HT1080 (cell line): Measurements from ENCODE around the gene GGA3. TPM values are rescaled to one million over a fixed set of nuclear protein-coding genes. Genes with fewer than 3 reads are reported as not detected.
"Not testable (repeated sequence)": the region's sequence is repeated elsewhere in the genome, so short reads cannot be mapped to it uniquely, and the experiment has no call there.

Source experiments
- DNase-seq: peaks from one replicate; pipeline ENCODE4 v3.0.0-alpha.2; 2015; ENCODE audit warnings: low read depth
- polyA plus RNA-seq, 2 experiments: library from polyadenylated mRNA; depleted of rRNA; stranded (reverse); fragments of >200 nt; gene quantifications; 2 replicates each; pipeline ENCODE4 v1.2.3, GENCODE V29; 2015
- total RNA-seq: library from RNA; depleted of rRNA; stranded (reverse); fragments of >200 nt; shearing (Covaris generic); gene quantifications from 2 replicates; pipeline ENCODE4 v1.2.3, GENCODE V29; 2014; rRNA removed

GGA3 gene, protein sequence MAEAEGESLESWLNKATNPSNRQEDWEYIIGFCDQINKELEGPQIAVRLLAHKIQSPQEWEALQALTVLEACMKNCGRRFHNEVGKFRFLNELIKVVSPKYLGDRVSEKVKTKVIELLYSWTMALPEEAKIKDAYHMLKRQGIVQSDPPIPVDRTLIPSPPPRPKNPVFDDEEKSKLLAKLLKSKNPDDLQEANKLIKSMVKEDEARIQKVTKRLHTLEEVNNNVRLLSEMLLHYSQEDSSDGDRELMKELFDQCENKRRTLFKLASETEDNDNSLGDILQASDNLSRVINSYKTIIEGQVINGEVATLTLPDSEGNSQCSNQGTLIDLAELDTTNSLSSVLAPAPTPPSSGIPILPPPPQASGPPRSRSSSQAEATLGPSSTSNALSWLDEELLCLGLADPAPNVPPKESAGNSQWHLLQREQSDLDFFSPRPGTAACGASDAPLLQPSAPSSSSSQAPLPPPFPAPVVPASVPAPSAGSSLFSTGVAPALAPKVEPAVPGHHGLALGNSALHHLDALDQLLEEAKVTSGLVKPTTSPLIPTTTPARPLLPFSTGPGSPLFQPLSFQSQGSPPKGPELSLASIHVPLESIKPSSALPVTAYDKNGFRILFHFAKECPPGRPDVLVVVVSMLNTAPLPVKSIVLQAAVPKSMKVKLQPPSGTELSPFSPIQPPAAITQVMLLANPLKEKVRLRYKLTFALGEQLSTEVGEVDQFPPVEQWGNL
- 14.9 and 15.4 TPM in 2 replicates for total RNA-seq
- polyA plus RNA-seq (2015; cell fraction: cytosol; rRNA removed): 17.3 and 19.1 TPM in 2 replicates
- 77.3 and 77.7 TPM in 2 replicates for polyA plus RNA-seq (2015; cell fraction: nucleus; rRNA removed)

DNA sequence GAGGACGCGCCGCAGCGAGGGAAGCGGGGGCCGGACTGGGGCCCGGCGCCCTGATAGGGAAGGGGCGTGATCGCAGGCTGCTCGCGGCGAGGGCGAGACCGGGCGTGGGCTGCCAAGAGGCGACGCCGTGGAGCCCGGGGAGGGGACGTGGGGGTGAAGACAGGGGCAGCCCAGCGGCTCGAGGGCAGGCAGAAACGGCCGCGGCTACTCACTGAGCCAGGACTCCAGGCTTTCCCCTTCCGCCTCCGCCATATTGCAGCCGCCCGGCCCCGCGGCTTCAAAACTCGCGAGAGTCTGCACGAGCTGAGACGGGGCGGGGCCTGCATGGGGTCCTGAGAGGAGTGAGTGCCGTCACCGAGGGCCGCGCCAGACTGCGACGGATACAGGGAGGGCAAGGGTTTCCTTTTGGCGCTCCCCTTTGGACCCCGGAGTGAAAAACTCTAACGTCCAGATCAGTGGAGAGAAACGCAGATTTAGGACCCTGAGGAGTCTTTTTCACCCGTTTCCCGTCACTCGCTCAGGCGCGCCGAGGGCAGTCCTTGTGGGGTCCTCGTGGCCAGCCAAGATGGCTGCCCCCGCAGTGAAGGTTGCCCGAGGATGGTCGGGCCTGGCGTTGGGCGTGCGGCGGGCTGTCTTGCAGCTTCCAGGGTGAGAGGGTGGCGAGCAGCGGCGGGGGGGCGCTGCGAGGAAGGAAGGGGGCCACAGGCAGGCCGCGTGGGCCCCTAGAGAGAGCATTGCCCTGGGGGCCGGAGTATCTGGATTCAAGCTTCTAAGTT lies at the start of gene GGA3, which contains the start of gene MRPS7:
TSS of gene GGA3 (minus strand) at position 271 of the 776 bp plus-strand sequence. CDS start at position 252, 19 bp downstream.
TSS of gene MRPS7 (plus strand) at position 544 of the 776 bp plus-strand sequence. CDS start at position 566, 22 bp downstream.
- peak; percentile 87 for DNase-seq

DNA sequence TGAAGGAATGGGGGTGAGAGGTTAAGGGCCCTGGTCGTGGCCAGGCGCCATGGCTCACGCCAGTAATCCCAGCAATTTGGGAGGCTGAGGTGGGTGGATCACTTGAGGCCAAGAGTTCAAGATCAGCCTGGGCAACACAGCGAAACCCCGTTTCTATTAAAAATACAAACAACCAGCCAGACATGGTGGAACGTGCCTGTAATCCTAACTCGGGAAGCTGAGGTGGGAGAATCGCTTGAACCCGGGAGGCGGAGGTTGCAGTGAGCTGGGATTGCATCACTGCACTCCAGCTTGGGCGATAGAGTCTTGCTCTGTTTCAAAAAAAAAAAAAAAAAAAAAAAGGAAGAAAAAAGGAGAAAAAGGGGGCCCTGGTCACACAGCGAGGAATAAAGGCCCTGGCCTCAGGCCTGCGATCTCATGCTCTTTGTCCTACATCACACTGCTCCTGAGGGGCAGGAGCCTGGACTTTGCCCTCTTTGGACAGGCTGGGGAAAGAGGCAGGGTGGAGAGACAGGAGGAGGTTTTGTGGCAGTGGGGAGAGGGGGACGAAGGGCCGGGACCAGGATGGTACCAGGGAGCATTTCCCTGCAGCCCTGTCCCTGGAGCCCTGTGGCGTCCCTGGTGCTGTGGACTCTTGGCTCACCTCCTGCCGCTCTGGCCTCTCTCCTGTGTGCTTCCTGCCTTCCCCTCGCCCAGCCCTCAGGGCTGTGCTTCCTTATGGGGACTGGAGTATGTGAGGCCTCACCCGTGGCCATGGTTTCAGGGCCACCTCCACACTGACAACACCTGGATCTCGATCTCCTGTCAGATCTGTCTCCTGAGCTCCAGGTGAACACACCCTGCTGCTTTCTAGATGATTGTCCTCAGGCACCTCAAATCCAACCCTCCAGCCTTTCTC lies 47.6 kb upstream of the GGA3 start:
- DNase-seq: no peak

DNA sequence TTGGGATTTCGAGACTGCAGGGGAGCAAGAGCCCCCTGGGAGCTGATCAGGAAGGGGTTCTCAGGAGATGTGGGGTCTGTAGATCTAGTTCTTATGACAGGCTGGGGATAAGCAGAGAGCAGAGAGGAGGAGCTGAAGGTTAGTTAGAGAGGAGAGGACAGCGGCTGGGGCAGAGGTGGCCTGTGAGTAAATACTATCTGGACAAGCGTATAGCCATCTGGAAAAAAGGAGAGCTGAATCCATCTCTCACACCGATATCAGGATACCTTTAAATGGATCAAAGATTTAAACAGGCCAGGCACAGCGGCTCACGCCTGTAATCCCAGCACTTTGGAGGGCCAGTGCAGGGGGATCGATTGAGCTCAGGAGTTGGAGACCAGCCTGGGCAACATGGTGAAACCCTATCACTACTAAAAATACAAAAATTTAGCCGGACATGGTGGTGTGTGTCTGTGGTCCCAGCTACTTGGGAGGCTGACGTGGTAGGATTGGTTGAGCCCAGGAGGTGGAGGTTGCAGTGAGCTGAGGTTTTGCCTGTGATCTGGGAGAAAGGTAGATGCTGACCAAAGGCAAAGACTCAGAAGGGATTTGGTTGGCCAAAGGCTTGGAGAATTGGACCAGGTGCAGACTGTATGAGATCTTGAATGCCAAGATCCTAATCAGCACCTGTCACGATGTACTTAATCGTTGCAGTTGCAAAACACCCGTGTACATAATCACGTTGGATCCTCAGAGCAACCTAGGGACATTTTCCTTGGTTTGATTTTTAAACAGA lies 46.7 kb upstream of the GGA3 start:
- no peak for DNase-seq

DNA sequence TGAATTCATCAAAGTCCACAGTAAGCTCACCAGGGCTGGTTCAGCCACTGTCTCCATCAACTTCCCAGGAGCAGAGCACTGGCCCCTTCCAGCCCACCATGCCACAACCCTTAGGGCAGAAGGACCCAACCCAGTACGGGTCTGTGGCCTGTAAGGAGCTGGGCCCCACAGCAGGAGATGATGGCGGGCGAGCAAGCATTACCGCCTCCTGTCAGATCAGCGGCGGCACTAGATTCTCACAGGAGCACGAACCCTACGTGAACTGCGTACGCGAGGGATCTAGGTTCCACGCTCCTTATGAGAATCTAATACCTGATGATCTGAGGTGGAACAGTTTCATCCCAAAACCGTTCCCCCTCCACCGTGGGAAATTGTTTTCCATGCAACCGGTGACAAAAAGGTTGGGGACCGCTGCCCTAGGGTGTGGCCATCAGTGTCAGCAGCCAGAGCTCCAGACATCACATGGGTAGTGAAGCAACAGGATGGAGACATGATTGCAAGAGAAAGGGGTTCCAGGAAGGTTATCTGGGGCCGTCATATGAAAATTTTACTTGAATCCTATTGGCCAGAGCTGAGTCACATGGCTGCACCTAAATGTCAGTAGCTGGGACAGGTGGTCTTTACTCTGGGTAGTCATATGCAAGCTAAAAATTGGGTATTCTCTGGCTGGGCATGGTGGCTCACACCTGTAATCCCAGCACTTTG lies 40.2 kb upstream of the GGA3 start:
- no peak for DNase-seq

DNA sequence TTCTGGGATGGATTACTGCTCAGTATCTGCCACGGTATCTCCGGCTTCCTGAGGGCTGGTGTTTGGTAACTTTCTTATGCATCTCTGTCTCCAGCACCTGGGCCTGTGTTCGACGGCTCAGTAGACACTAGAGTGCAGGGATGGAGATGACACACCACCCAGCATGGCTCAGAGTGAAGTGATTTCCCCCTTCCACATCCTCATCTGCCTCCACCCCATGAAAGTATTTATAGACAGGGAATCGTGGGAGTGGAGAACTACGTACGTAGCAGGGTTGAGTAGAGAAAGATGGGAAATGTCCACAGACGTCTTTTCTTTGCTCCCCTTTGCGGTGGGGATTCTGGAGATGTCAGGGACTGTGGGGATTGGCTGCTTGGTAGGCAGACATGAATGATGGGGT lies 39.6 kb upstream of the GGA3 start:
- DNase-seq: no peak

DNA sequence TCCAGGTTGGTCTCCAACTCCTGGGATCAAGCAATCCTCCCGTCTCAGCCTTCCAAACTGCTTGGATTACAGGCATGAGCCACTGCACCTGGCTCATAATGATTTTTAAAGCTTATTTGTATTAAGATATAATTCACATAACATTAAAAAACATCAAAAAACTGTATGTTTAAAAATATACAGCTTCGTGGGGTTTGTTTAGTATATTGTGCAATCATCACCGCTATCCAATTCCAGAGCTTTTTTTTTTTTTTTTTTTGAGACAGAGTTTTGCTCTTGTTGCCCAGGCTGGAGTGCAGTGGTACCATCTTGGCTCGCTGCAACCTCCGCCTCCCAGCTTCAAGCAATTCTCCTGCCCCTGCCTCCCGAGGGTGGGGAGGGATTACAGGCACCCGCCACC lies 38.9 kb upstream of the GGA3 start:
- no peak for DNase-seq

DNA sequence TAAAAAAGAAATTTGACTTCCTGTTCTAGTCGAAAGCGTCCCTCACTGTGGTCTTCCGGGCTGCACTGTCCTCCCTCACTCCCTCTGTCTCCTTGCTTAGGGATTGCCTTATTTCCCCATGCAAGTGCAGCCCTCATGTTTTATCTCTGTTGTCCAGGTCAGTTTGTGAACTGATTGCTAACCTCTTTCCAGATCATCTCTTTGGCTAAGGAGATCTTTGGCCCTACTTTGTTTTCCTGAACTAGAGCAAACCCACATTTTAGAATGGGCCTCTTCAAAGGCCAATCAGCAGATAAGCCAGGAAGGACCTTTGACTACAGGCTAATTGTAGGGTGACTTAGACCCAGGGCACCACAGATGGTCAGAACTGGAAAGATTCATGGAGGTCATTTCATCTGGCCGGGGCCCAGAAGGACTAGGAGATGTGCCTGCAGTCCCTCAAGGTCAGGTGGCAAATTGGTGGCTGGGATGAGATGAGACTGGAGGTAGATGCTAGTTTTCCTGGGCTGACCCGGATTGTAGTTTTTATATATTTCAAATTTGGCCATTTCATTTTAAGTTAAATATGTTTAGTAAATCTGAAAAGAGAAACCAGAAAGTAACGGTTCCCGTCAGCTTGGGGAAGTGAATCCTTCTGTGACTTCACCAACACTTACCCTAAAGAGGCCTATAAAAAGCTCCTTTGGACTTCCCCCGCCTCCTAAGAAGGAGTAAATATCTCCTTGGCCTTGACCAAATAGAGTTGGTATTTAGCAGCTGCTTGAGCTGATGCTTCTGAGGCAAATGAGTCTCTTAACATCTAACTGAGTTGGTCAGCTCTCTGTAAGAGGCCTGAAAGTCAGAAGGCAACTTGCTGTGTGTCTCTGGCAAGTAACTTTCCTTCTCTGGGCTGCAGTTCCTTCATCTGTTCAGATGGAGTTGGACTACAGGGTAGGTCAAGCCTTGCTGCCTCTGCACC lies 34.1 kb upstream of the GGA3 start:
- DNase-seq: no peak

DNA sequence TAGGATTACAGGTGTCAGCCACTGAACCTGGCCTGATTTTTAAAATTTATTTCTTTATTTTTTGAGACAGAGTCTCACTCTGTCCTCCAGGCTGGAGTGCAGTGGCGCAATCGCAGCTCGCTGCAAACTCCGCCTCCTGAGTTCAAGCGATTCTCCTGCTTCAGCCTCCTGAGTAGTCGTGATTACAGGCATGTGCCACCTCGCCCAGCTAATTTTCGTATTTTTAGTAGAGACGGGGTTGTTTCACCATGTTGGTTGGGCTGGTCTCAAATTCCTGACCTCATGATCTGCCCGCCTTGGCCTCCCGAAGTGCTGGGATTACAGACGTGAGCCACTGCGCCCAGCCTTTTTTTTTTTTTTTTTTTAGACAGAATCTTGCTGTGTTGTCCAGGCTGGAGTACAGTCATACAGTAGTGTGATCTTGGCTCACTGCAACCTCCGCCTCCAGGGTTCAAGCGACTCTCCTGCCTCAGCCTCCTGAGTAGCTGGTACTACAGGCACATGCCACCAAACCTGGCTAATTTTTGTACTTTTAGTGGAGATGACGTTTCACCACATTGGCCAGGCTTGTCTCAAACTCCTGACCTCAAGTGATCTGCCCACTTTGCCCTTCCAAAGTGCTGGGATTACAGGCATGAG lies 31.5 kb upstream of the GGA3 start:
- not testable (repeated sequence) for DNase-seq

DNA sequence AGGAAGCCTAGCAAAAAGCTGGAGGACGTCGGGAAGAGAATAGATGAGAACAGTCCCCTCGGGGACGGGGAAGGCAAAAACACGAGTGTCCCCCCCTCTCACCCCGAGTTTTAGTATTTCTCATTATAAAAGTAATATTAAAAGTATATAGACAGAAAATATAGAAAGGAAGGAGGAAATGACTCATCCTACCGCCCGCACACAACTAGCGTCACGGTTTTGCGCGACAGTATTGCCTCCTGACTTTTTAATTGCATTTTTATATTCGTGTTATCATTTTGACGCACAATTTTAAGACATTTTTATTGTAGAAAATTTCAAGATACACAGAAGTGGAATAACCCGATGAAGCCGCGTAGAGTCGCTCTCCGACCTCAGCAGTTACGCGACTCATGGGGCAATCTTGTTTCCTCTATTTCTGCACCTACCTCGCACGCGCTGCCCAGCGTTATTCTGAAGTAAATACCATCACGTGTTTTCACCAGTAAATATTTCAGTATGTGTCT lies 28.5 kb upstream of the GGA3 start:
- no peak for DNase-seq

DNA sequence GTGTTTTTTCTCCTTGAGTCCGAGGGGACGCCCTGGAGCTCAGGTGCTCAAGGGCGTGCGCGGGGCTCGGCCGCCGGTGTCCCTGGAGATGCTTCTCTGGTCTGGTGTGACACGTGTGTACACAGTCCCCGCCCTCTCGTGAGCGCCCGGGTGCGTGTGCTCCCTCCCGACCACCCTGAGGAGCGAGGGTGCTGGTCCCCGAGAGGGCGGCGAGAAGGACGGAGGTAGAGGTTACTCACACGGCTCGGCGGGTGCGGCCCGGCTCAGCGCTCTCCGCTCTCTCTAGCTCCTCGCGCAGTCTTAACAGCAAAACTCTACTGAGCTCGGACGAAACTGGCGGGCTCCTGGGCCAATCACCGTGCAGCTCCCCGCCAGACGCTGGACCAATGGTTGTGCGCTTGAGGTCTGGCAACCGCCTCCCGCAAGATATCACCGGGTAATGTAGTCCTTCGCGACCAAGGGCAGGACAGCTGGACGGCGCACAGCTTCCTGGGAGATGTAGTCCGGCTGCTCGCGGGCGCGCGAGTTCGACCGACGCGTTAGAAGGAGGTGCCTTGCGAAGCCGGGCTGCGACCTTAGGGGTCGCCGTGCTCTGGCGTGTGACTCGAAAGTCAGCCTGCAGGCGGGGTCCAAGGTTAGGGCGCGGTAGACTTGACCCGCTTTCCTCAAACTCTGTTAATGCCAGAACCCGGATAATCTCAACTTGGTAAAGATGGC lies 27.9 kb upstream of the GGA3 start, which contains the start of gene SLC25A19:
TSS of gene SLC25A19 (minus strand) at position 319 of the 717 bp plus-strand sequence. CDS start 2,669 bp downstream, outside the sequence.
- peak; percentile 99 for DNase-seq

DNA sequence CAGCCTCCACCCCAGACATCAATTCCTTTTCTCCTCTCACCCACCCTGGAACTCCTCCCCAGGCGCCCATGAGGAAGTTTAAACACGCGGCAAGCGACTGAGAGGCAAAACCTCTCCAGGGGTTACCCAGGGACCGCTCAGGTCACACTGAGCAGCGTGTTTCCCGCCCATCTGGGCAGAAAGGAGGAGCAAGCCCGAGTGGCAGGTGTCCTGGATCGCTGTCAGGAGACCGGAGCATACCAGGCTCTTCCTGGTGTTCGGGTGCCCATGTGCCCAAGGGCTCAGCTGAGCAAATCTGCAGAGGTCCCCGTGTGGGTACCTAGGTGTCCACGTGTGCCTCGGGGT lies 27.3 kb upstream of the GGA3 start:
- DNase-seq: no peak

DNA sequence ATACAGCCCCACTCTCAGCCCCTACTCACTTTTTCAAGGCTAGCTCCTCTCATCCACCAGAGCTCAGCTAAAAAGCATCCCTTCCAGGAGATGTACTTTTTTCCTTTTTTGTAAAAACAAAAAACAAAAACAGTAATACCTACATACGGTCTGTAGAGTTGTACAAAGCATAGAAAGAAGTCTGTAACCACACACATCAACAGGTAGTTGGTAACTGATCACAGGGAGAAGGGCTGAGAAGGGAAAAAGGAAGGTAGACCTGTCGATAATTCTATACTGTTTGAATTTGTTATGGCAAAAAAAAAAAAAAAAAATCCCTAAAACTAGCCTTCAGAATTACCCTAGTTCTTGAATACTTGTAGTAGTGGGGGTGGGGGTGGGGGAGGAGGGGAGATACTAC lies 27.0 kb upstream of the GGA3 start:
- no peak for DNase-seq

DNA sequence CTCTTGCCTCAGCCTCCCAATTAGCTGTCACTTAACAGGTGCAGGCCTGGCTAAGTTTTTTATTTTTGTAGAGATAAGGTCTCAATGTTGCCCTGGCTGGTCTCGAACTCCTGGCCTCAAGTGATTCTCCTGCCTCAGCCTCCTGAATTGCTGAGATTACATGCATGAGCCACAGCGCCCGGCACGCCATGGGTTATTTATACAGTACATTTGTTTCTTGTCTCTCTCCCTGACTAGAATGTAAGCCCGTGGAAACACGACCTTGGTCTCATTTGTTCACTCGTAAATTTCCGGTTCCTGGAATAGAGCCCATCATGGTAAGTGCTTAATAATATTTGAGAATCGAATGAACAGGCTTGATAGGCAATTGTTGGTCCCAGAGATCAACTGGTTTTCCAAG lies 25.8 kb upstream of the GGA3 start:
- no peak for DNase-seq

DNA sequence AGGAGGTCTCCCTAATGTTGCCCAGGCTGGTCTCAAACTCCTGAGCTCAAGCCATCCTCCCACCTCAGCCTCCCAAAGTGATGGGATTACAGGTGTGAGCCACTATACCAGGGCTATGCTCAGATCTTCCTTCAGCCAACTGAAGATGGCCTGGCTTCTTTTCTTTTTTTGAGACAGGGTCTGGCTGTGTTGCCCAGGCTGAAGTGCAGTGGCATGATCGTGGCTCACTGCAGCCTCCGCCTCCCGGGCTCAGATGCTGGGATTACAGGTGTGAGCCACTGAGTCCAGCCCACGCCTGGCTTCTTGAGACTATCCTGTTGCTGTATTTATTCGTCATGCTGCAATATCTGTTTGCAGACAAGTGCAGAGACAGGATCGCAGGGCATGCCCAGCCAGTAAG lies 23.7 kb upstream of the GGA3 start:
- DNase-seq: no peak

DNA sequence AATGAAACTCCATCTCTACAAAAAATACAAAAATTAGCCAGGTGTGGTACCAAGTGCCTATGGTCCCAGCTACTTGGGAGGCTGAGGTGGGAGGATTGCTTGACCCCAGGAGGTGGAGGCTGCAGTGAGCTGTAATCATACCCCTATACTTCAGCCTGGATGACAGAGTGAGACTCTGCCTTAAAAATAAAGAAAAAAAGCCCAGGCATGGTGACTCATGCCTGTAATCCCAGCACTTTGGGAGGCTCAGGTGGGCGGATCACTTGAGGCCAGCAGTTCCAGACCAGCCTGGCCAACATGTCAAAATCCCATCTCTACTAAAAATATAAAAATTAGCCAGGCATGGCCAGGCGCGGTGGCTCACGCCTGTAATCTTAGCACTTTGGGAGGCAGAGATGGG lies 18.8 kb upstream of the GGA3 start:
- DNase-seq: peak; percentile 44

DNA sequence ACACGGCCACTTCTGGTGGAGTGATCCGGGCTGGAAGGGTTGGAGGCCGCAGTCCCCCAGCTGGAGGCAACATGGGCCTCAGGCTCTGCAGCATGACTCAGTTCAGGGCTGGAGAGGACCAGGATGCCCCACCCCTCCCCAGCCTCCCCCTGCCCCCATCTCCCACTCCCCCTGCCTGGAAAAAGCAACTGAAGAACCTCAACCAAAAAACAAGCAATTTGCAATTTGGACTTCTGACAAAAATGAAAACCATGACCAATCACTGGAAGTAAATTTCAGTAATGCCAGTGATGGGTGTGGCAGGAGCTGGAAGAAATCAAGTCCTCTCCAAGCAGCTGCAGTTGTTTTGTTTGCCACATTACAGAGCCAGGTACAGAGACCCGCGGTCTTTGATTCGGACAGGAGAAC lies 16.3 kb upstream of the GGA3 start:
- no peak for DNase-seq
